Measurements from ENCODE around the gene PRKCB. TPM values are rescaled to one million over a fixed set of nuclear protein-coding genes. Genes with fewer than 3 reads are reported as not detected.

The PRKCB gene
- total RNA-seq, 2 experiments from 2014 or later = 101 to 105 TPM

DNA sequence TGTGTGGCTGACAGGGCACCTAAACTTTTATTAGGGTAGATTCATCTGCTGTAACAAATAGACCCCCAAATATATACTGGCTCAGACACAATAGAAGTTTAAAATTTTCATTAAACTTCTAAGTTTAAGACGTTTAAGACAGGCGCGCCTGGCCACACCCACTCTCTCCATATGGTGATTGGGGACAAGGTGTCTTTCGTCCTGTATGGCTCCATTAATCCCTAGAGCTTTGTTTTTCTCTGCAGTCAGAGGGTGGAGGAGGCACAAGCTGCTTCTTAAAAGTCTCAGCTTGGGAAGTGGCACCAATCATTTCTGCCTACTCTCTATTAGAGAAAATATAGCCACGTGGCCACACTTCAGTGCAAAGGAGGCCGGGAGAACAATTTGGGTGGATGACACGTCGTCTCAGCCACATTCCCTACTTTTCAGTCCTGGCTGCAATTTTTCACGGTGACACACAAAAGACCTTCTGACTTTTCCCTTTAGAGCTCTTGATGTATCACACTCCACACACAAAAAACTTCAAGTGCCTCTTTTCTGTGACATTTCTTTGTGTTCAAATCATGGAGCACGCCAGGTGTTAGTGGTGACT, 294.8 kb downstream of the PRKCB start:
- ATAC-seq (no peak), DNase-seq (no peak)
- POLR2A ChIA-PET = no interaction called here
- no peaks in the 10 kb centered on the region for H3K4me1 Mint-ChIP-seq (ENCODE audit: low read depth)
- no peak overlapping the region for H3K4me3 Mint-ChIP-seq
- H3K27me3 Mint-ChIP-seq (ENCODE audit: low read depth) = no peaks in the 10 kb centered on the region
- no peaks in the 10 kb centered on the region for H3K9me3 Mint-ChIP-seq (ENCODE audit: insufficient read depth)
- CTCF ChIA-PET = no interaction called here
- peaks cover 14% of the 10 kb centered on the region for H3K36me3 Mint-ChIP-seq (ENCODE audit: low read depth)
- H3K27ac Mint-ChIP-seq = no peak overlapping the region

GRCh38 chr16:24131294-24131693, 295.5 kb downstream of the PRKCB start:
- no peak overlapping the region for H3K27ac Mint-ChIP-seq
- H3K9me3 Mint-ChIP-seq (ENCODE audit: insufficient read depth) = no peaks in the 10 kb centered on the region
- no peak overlapping the region for H3K4me3 Mint-ChIP-seq
- no peaks in the 10 kb centered on the region for H3K4me1 Mint-ChIP-seq (ENCODE audit: low read depth)
- DNase-seq (no peak), ATAC-seq (no peak)
- CTCF ChIA-PET = no interaction called here
- peaks cover 12% of the 10 kb centered on the region for H3K36me3 Mint-ChIP-seq (ENCODE audit: low read depth)
- POLR2A ChIA-PET = no interaction called here
- H3K27me3 Mint-ChIP-seq (ENCODE audit: low read depth) = no peaks in the 10 kb centered on the region

DNA sequence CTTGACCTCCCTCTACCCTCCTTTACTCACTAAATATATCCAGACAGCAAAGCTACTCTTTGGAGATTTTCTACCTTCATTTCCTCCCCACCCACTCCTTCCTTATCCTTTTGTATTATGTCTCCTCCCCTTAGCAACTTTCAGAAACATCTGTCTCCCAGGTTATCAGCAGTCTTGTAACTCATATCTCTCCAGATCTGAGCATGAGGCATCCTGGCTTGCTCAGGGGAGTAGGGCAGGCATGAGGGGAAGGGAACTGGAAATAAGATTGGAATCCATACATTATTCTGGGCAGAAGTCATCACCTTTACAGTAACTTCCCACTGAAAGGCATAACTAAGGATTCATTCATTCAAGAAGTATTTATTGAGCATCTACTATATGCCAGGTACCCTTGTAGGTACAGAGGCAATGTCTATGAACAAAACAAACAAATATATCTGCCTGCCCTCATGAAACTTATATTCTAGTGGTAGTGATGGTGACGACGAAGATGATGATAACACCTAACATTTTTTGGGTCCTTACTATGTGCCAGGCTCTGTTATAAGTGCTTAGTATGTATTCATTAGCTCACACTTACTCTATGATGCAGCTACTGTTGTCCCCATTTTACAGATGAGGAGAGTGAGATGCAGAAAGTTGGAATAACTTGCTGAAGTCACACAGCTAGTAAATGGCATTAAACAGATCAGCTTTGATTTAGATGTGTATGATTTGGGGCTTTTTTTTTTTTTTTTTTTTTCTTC, 296.4 kb downstream of the PRKCB start:
- ATAC-seq (no peak), DNase-seq (no peak)
- Mint-ChIP-seq H3K27ac (no peak overlapping the region), H3K36me3 (ENCODE audit: low read depth) (peaks cover 12% of the 10 kb centered on the region), H3K4me1 (ENCODE audit: low read depth) (no peaks in the 10 kb centered on the region), H3K9me3 (ENCODE audit: insufficient read depth) (no peaks in the 10 kb centered on the region), H3K27me3 (ENCODE audit: low read depth) (no peaks in the 10 kb centered on the region), H3K4me3 (no peak overlapping the region)
- ChIA-PET POLR2A (no interaction called here), CTCF (interaction anchor here (0.9 kb wide), 1 partner anchor 9 kb away, joined by 3 read pairs; no protein-coding TSS in a partner anchor)

DNA sequence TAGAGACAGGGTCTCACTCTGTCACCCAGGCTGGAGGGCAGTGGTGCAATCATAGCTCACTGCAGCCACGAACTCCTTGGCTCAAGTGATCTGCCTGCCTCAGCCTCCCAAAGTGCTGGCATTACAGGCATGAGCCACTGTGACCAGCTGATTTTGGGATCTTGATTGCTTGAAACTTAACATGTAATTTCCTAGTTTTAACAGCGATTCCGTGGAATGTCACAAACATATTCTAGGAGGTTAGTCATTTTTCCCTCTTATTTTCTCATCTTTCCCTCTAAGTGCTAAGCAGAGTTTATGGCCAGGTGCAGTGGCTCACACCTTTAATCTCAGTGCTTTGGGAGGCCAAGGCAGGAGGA, 297.0 kb downstream of the PRKCB start:
- CTCF ChIA-PET = interaction anchor here (0.9 kb wide), 1 partner anchor 10 kb away, joined by 3 read pairs; no protein-coding TSS in a partner anchor
- no peaks in the 10 kb centered on the region for H3K9me3 Mint-ChIP-seq (ENCODE audit: insufficient read depth)
- no peaks in the 10 kb centered on the region for H3K4me1 Mint-ChIP-seq (ENCODE audit: low read depth)
- H3K27me3 Mint-ChIP-seq (ENCODE audit: low read depth) = no peaks in the 10 kb centered on the region
- POLR2A ChIA-PET = no interaction called here
- no peak overlapping the region for H3K4me3 Mint-ChIP-seq
- H3K36me3 Mint-ChIP-seq (ENCODE audit: low read depth) = peaks cover 9% of the 10 kb centered on the region
- DNase-seq (no peak), ATAC-seq (no peak)
- no peak overlapping the region for H3K27ac Mint-ChIP-seq

DNA sequence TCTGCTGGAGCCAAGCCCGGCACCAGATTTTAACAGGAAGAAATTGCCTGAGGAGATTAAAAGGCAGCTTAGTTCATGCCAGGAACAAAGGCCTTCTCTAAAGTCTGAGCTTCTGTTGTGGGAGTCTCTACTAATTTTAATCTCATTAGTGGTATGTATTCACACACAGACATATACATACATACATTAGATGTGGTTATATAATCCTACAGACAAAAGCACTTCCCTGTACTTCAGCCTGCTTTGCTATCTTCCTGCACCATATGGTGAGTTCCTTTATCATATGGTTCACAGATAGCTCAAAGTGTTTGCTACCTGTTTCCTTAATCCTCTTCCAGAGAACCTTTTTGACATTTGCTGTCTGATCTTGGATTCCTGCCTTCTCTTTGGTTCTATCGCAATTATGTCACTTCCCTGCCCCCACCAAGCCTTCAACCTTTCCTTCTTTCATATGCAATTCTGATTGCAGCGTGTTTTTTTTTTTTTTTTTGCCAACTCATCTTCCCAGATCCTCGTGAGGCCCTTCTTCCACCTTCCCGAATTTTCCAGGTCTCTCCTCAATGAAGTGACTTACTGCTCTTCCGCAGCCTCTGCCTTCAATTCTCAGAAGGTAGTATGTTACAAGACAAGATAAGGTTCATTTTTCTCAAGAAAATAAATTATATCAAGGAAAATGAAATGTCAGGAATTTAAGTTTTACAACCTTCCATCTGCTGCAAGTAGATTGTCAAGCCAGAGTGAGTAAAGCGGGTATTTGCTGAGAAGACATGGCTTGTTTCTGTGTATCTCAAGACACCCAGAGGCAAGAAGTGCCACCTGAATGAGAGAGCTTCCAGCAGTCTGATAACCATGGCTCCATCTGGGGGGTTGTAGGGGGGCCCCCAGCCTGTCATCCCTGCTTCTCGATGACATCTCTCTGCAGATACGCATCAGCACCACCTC, 300.1 kb downstream of the PRKCB start:
- POLR2A ChIA-PET = no interaction called here
- peak overlapping the region; percentile 3 for H3K27ac Mint-ChIP-seq

GRCh38 chr16:24138024-24138423, 302.2 kb downstream of the PRKCB start:
- DNase-seq = no peak
- Mint-ChIP-seq H3K27me3 (ENCODE audit: low read depth) (no peaks in the 10 kb centered on the region), H3K27ac (no peak overlapping the region), H3K36me3 (ENCODE audit: low read depth) (peaks cover 24% of the 10 kb centered on the region), H3K4me1 (ENCODE audit: low read depth) (peaks cover 8% of the 10 kb centered on the region), H3K9me3 (ENCODE audit: insufficient read depth) (no peaks in the 10 kb centered on the region), H3K4me3 (no peak overlapping the region)
- no peak for ATAC-seq
- ChIA-PET POLR2A (no interaction called here), CTCF (no interaction called here)

More for the DNA sequence above, 300.1 kb downstream of the PRKCB start:
- no peak for DNase-seq
- Mint-ChIP-seq H3K4me3 (no peak overlapping the region), H3K4me1 (ENCODE audit: low read depth) (peaks cover 8% of the 10 kb centered on the region), H3K27me3 (ENCODE audit: low read depth) (no peaks in the 10 kb centered on the region), H3K36me3 (ENCODE audit: low read depth) (peaks cover 24% of the 10 kb centered on the region), H3K9me3 (ENCODE audit: insufficient read depth) (no peaks in the 10 kb centered on the region)
- ATAC-seq = no peak
- CTCF ChIA-PET = no interaction called here

GRCh38 chr16:24138575-24138974, 302.8 kb downstream of the PRKCB start:
- Mint-ChIP-seq H3K36me3 (ENCODE audit: low read depth) (peaks cover 21% of the 10 kb centered on the region), H3K27ac (no peak overlapping the region), H3K4me1 (ENCODE audit: low read depth) (peaks cover 8% of the 10 kb centered on the region), H3K4me3 (no peak overlapping the region), H3K27me3 (ENCODE audit: low read depth) (no peaks in the 10 kb centered on the region), H3K9me3 (ENCODE audit: insufficient read depth) (no peaks in the 10 kb centered on the region)
- POLR2A ChIA-PET = no interaction called here
- CTCF ChIA-PET = no interaction called here
- DNase-seq (no peak), ATAC-seq (no peak)

DNA sequence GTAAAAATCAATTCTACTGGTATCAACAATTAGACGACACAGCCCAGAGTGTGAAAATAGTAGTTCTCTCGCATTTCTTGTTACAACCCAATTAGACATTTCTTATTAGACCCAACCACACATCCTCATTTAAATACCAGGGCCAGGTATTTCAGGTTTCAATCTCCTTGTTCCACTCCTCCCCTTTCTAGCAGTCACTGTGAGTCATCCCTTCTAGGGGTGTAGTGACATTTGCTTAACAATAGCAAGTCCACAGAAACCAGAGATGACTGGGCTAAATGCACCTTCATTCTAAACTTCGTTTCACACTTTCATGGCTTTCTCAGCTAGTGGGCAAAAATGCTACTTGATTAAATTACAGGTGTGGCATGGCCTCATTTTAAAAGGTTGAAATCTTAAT, 303.5 kb downstream of the PRKCB start:
- Mint-ChIP-seq H3K36me3 (ENCODE audit: low read depth) (peaks cover 26% of the 10 kb centered on the region), H3K9me3 (ENCODE audit: insufficient read depth) (no peaks in the 10 kb centered on the region), H3K27me3 (ENCODE audit: low read depth) (no peaks in the 10 kb centered on the region), H3K4me1 (ENCODE audit: low read depth) (peaks cover 8% of the 10 kb centered on the region), H3K4me3 (no peak overlapping the region), H3K27ac (no peak overlapping the region)
- ChIA-PET POLR2A (no interaction called here), CTCF (no interaction called here)
- ATAC-seq = no peak
- no peak for DNase-seq

DNA sequence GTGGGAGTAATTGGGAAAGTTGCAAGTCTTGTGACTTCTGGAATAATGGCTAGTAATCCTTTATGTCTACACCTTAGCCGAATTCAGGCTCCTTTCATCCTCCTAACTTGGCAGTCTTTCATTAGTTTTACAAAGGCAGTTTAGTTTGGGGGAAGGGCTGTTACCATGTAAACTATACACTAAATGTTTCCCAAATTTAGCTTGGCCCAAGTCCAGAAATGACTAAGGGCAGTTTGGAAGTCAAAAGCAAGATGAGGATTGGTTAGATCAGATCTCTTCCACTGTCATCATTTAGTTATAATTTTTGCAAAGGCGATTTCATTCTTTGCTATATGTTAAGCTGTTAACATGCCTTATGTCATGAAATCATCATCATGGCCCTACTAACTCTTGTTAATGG, 304.9 kb downstream of the PRKCB start:
- ChIA-PET POLR2A (no interaction called here), CTCF (no interaction called here)
- Mint-ChIP-seq H3K9me3 (ENCODE audit: insufficient read depth) (no peaks in the 10 kb centered on the region), H3K27me3 (ENCODE audit: low read depth) (no peaks in the 10 kb centered on the region), H3K36me3 (ENCODE audit: low read depth) (peaks cover 29% of the 10 kb centered on the region), H3K27ac (no peak overlapping the region), H3K4me3 (no peak overlapping the region), H3K4me1 (ENCODE audit: low read depth) (peaks cover 8% of the 10 kb centered on the region)
- DNase-seq (no peak), ATAC-seq (no peak)

DNA sequence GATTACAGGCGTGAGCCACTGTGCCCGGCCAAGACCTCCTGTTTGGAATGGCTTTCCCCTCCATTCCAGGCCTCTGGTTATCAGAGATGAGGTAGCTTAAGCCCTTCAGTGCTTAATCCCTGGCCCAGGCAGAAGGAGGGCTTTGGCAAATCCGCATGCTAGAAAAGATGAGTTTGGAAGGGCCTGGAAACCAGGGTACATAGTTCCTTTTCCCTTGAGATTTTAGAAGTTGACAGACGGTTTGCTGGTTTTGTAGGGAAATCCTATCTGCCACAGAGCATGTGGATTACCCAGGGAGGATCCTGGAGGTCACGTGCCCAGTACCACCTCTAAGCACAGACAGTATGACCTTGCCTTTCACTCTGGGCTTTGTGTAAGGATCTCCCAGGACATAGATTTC, 305.7 kb downstream of the PRKCB start:
- ChIA-PET POLR2A (interaction anchor here (1.0 kb wide), 1 partner anchor 11 kb away, joined by 4 read pairs; no protein-coding TSS in a partner anchor), CTCF (no interaction called here)
- no peak overlapping the region for H3K4me3 Mint-ChIP-seq
- DNase-seq = no peak
- no peak overlapping the region for H3K27ac Mint-ChIP-seq
- no peaks in the 10 kb centered on the region for H3K27me3 Mint-ChIP-seq (ENCODE audit: low read depth)
- H3K9me3 Mint-ChIP-seq (ENCODE audit: insufficient read depth) = no peaks in the 10 kb centered on the region
- ATAC-seq = no peak
- peaks cover 28% of the 10 kb centered on the region for H3K36me3 Mint-ChIP-seq (ENCODE audit: low read depth)
- peaks cover 8% of the 10 kb centered on the region for H3K4me1 Mint-ChIP-seq (ENCODE audit: low read depth)

- H3K4me1 Mint-ChIP-seq (ENCODE audit: low read depth) = peaks cover 8% of the 10 kb centered on the region
- no peak overlapping the region for H3K4me3 Mint-ChIP-seq
- ATAC-seq (no peak), DNase-seq (no peak)
- POLR2A ChIA-PET = interaction anchor here (1.0 kb wide), 1 partner anchor 11 kb away, joined by 4 read pairs; no protein-coding TSS in a partner anchor
- no peaks in the 10 kb centered on the region for H3K27me3 Mint-ChIP-seq (ENCODE audit: low read depth)
- no peak overlapping the region for H3K27ac Mint-ChIP-seq
- CTCF ChIA-PET = no interaction called here
- no peaks in the 10 kb centered on the region for H3K9me3 Mint-ChIP-seq (ENCODE audit: insufficient read depth)
- peaks cover 28% of the 10 kb centered on the region for H3K36me3 Mint-ChIP-seq (ENCODE audit: low read depth)
Measured at GRCh38 chr16:24141917-24142316, 306.1 kb downstream of the PRKCB start.

DNA sequence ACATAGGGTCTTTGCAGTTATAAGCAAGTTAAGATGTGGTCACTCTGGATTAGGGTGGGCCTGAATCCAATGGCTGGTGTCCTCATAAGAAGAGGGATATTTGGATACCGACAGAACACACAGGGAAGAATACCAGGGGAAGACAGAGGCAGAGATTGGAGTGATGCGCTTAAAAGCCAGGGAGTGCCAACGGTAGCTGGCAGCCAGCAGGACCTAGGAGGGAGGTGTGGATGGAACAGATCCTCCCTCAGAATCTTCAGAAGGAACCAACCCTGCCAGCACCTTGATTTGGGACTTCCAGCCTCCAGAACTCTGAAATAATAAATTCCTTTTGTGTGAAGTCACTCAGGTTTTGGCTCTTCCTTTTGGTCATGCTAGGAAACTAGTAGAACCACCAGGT, 310.1 kb downstream of the PRKCB start:
- no peaks in the 10 kb centered on the region for H3K9me3 Mint-ChIP-seq (ENCODE audit: insufficient read depth)
- CTCF ChIA-PET = interaction anchor here (0.6 kb wide), 1 partner anchor 772 kb away, joined by 3 read pairs; no protein-coding TSS in a partner anchor
- H3K4me1 Mint-ChIP-seq (ENCODE audit: low read depth) = peaks cover 17% of the 10 kb centered on the region
- ATAC-seq (no peak), DNase-seq (no peak)
- no peaks in the 10 kb centered on the region for H3K27me3 Mint-ChIP-seq (ENCODE audit: low read depth)
- H3K4me3 Mint-ChIP-seq = no peak overlapping the region
- POLR2A ChIA-PET = no interaction called here
- peaks cover 23% of the 10 kb centered on the region for H3K36me3 Mint-ChIP-seq (ENCODE audit: low read depth)
- H3K27ac Mint-ChIP-seq = no peak overlapping the region
